DND-41 (cell line): ENCODE results near the gene DCTN3.
A peak's percentile ranks its signal among the peaks of the same experiment; 100 is the strongest.

Source experiments
- ATAC-seq: fragments of 200-7000 bp; cut with Tn5 transposase; 3 replicates; pipeline ENCODE4 v1.9.1; 2021; ENCODE audit warnings: low read depth; ENCODE audit not compliant: insufficient read depth
- DNase-seq: peaks from one replicate; pipeline ENCODE4 v3.0.0-alpha.2; 2020
- H2AFZ ChIP-seq: 2 replicates; pipeline ENCODE4 v1.6.0; 2012; ENCODE audit warnings: low read depth, low read length
- H3K27ac ChIP-seq: 2 replicates; pipeline ENCODE4 v1.5.1; 2012; ENCODE audit warnings: low read length, inconsistent platforms
- H3K27me3 ChIP-seq: fragments of 200-600 bp; sonication (generic); 2 replicates; pipeline ENCODE4 v1.6.0; 2012; ENCODE audit warnings: low read length, mild to moderate bottlenecking, inconsistent platforms; ENCODE audit not compliant: insufficient read depth, poor library complexity
- H3K36me3 ChIP-seq: 2 replicates; pipeline ENCODE4 v1.5.1; 2012; ENCODE audit warnings: low read length, inconsistent platforms; ENCODE audit not compliant: insufficient read depth
- H3K4me1 ChIP-seq: 2 replicates; pipeline ENCODE4 v1.5.1; 2012; ENCODE audit warnings: mild to moderate bottlenecking, low read length; ENCODE audit not compliant: insufficient read depth
- H3K4me2 ChIP-seq: 2 replicates; pipeline ENCODE4 v1.6.0; 2012; ENCODE audit warnings: mild to moderate bottlenecking, moderate library complexity, low read length, inconsistent platforms; ENCODE audit not compliant: insufficient read depth
- H3K4me3 ChIP-seq, 2 experiments: fragments of 200-600 bp in 1 of 2; shearing (Covaris generic) in 1 of 2; 2 replicates each; pipeline ENCODE4 v1.5.1; 2012 to 2016; ENCODE audit warnings: inconsistent platforms in 2 of 2, low read length in 2 of 2, mild to moderate bottlenecking in 2 of 2, low read depth in 1 of 2, moderate library complexity in 1 of 2
- H3K79me2 ChIP-seq: 2 replicates; pipeline ENCODE4 v1.6.0; 2012; ENCODE audit warnings: low read length, inconsistent platforms; ENCODE audit not compliant: insufficient read depth
- H3K9ac ChIP-seq: 2 replicates; pipeline ENCODE4 v1.6.0; 2012; ENCODE audit warnings: low read depth, mild to moderate bottlenecking, inconsistent platforms, low read length, moderate library complexity
- H3K9me3 ChIP-seq: 2 replicates; pipeline ENCODE4 v1.5.1; 2012; ENCODE audit warnings: low read length, moderate library complexity, mild to moderate bottlenecking, inconsistent platforms; ENCODE audit not compliant: insufficient read depth, severe bottlenecking
- H4K20me1 ChIP-seq: 2 replicates; pipeline ENCODE4 v1.6.0; 2012; ENCODE audit warnings: low read length; ENCODE audit not compliant: insufficient read depth
- EZH2 ChIP-seq: IDR thresholded peaks from 3 replicates; pipeline ENCODE4 v1.6.1; 2012; ENCODE audit warnings: borderline replicate concordance, low read depth, mild to moderate bottlenecking, moderate library complexity, low read length, inconsistent platforms; ENCODE audit not compliant: severe bottlenecking
- TF ChIP-seq, protein P1 (sequence below): IDR thresholded peaks from 2 replicates; pipeline ENCODE4 v1.5.1; 2012; ENCODE audit warnings: borderline replicate concordance, low read length, moderate library complexity, mild to moderate bottlenecking; ENCODE audit not compliant: poor library complexity, severe bottlenecking; ENCODE audit errors: extremely low read depth

DCTN3 gene

DNA sequence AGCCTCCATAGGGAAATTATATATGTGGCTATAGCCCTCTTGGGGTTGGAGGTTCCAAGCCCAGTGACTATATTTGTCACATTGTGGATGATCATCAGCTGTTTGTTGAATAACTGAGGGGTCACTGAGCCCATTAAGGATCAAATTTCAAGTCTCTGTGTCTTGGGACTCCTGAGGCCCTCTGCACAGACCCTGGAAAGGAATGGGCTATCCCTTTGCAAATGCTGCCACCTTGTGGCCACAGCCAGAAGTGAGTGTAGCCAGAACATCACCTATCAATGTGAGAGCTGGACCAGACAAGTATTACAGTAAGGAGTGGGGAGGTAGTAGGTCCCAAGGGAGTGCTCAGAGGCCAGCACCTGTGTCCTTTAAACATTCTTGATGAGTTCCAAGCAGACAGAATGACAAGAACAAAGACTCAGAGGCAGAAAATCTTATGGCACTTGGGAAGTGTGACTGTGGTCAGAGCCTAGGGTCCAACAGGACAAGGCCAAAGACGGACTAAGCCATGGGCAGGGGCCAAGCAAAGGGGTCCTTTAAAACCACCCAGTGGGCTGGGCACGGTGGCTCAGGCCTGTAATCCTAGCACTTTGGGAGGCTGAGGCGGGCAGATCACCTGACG, 16.6 kb downstream of the DCTN3 start:
- DNase-seq = peak; percentile 79
- TF ChIP-seq, protein P1, sequence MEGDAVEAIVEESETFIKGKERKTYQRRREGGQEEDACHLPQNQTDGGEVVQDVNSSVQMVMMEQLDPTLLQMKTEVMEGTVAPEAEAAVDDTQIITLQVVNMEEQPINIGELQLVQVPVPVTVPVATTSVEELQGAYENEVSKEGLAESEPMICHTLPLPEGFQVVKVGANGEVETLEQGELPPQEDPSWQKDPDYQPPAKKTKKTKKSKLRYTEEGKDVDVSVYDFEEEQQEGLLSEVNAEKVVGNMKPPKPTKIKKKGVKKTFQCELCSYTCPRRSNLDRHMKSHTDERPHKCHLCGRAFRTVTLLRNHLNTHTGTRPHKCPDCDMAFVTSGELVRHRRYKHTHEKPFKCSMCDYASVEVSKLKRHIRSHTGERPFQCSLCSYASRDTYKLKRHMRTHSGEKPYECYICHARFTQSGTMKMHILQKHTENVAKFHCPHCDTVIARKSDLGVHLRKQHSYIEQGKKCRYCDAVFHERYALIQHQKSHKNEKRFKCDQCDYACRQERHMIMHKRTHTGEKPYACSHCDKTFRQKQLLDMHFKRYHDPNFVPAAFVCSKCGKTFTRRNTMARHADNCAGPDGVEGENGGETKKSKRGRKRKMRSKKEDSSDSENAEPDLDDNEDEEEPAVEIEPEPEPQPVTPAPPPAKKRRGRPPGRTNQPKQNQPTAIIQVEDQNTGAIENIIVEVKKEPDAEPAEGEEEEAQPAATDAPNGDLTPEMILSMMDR = peak; percentile 95
- no peak for TF ChIP-seq EZH2
- H3K9ac ChIP-seq = no peak overlapping the region

DNA sequence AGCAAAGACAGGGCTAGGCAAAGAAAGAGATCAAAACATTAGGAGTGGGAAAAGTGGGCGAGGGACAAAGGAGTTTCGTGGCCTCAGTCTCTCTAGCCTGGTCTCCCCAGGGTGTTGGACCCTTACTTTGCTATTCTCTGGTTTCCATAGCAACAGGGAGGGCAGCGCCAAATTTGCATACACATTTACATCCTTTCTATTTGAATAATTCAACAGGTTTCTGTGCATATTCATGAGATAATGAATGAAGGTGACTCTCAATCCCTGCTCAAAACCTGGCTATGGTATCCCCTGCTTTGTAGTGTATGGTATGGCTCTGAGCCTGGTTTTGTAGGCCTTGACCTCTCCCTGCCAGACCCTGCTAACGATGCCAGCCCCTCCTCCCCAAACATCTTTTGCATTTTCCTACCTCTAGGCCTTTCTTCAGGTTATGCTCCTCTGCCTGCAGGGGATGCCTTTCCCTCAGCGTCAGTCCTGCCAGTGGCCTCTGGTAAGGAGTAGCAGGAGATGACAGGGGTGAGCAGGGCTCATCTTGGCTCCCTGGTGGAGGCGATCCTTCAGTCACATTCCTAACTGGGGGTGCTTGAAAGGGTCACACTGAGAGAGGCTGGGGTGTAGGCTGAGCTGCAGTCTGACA, 18.2 kb downstream of the DCTN3 start:
- Histone ChIP-seq H3K27me3 (no peaks in the 10 kb centered on the region), H2AFZ (no peak overlapping the region), H3K9me3 (no peaks in the 10 kb centered on the region), H3K9ac (no peak overlapping the region), H3K79me2 (no peaks in the 10 kb centered on the region), H4K20me1 (no peaks in the 10 kb centered on the region; the same call in 1 of the 2 replicates), H3K27ac (no peak overlapping the region), H3K4me2 (no peak overlapping the region), H3K4me1 (no peaks in the 10 kb centered on the region), H3K4me3 (no peak overlapping the region), H3K36me3 (no peaks in the 10 kb centered on the region)
- TF ChIP-seq EZH2 = no peak
- TF ChIP-seq, protein P1 = no peak
- ATAC-seq (no peak), DNase-seq (no peak)

More for the DNA sequence above, 16.6 kb downstream of the DCTN3 start:
- H3K79me2 ChIP-seq = no peaks in the 10 kb centered on the region
- no peak overlapping the region for H3K4me3 ChIP-seq
- no peak overlapping the region for H3K4me2 ChIP-seq
- H3K4me1 ChIP-seq = no peaks in the 10 kb centered on the region
- H3K27me3 ChIP-seq = no peaks in the 10 kb centered on the region
- H2AFZ ChIP-seq = no peak overlapping the region
- H3K9me3 ChIP-seq = no peaks in the 10 kb centered on the region
- ATAC-seq = peak; percentile 98
- no peaks in the 10 kb centered on the region; the same call in 1 of the 2 replicates for H4K20me1 ChIP-seq
- no peak overlapping the region for H3K27ac ChIP-seq
- H3K36me3 ChIP-seq = no peaks in the 10 kb centered on the region

DNA sequence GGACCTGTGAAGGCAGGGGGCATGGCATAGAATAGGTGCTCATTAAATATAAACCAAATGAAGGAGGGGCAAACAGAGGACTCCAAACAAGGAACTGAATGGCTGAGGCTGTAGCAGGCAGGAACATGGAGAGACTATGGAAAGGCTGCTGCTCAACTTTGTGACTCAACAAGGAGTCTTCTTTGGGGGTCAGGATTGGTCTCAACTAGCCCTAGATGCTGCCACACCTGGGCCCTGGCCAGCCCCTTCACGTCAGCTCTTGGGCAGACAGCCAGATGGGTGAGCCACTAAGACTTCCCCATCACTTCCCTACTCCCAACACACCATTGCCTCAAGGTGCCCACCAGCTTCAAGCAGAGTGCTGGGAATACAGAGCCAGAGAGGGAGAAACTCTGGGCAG, 19.4 kb downstream of the DCTN3 start:
- ATAC-seq (no peak), DNase-seq (no peak)
- Histone ChIP-seq H3K4me3 (no peak overlapping the region), H3K4me2 (no peak overlapping the region), H3K9me3 (no peaks in the 10 kb centered on the region), H3K9ac (no peak overlapping the region), H2AFZ (no peak overlapping the region), H3K27me3 (no peaks in the 10 kb centered on the region), H4K20me1 (no peaks in the 10 kb centered on the region; the same call in 1 of the 2 replicates), H3K79me2 (no peaks in the 10 kb centered on the region), H3K4me1 (no peaks in the 10 kb centered on the region), H3K36me3 (no peaks in the 10 kb centered on the region), H3K27ac (no peak overlapping the region)
- no peak for TF ChIP-seq EZH2
- TF ChIP-seq, protein P1 = no peak
